Liver (tissue), 9 donors: Measurements from ENCODE around the gene MPP7. TPM values are rescaled to one million over a fixed set of nuclear protein-coding genes. Genes with fewer than 3 reads are reported as not detected.
A peak's percentile ranks its signal among the peaks of the same experiment; 100 is the strongest.

ENCODE experiments used
- DNase-seq: peaks from one replicate; pipeline ENCODE4 v3.0.0-alpha.2; 2017; ENCODE audit warnings: low spot score
- H3K27ac ChIP-seq, 2 donors: one replicate each; pipeline ENCODE4 v1.7.0; 2013; ENCODE audit warnings: inconsistent platforms in 2 of 2, low read length in 2 of 2, control low read depth in 1 of 2, low read depth in 1 of 2, mild to moderate bottlenecking in 1 of 2
- H3K27me3 ChIP-seq, 4 donors: one replicate each; pipeline versions ENCODE4 v1.6.1 to v1.7.0; 2013; ENCODE audit warnings: low read length in 3 of 4, inconsistent platforms in 1 of 4, mild to moderate bottlenecking in 1 of 4, moderate library complexity in 1 of 4; ENCODE audit not compliant: control insufficient read depth in 4 of 4, insufficient read depth in 4 of 4
- H3K36me3 ChIP-seq, 4 donors: one replicate each; pipeline versions ENCODE4 v1.6.1 to v1.7.0; 2013; ENCODE audit warnings: low read length in 3 of 4, mild to moderate bottlenecking in 3 of 4, low read depth in 1 of 4, moderate library complexity in 1 of 4; ENCODE audit not compliant: control insufficient read depth in 4 of 4, insufficient read depth in 3 of 4
- H3K4me1 ChIP-seq, 4 donors: one replicate each; pipeline versions ENCODE4 v1.6.1 to v1.7.0; 2013; ENCODE audit warnings: low read length in 3 of 4, mild to moderate bottlenecking in 3 of 4, moderate library complexity in 1 of 4; ENCODE audit not compliant: control insufficient read depth in 4 of 4, insufficient read depth in 4 of 4
- H3K4me3 ChIP-seq, 3 donors: one replicate each; pipeline versions ENCODE4 v1.6.1 to v1.7.0; 2013; ENCODE audit warnings: low read length in 3 of 3, control low read depth in 1 of 3, low read depth in 1 of 3, mild to moderate bottlenecking in 1 of 3
- H3K9ac ChIP-seq, 2 donors: one replicate each; pipeline ENCODE4 v1.7.0; 2013; ENCODE audit warnings: low read length in 2 of 2, mild to moderate bottlenecking in 2 of 2, moderate library complexity in 2 of 2, control low read depth in 1 of 2, low read depth in 1 of 2
- H3K9me3 ChIP-seq, 4 donors: one replicate each; pipeline versions ENCODE4 v1.6.1 to v1.7.0; 2013; ENCODE audit warnings: low read length in 3 of 4; ENCODE audit not compliant: control insufficient read depth in 4 of 4
- ATF3 ChIP-seq: IDR thresholded peaks from 2 replicates; pipeline ENCODE4 v1.6.1; 2016; ENCODE audit warnings: antibody characterized with exemption
- CTCF ChIP-seq: fragments of 150-350 bp; IDR thresholded peaks from 2 replicates; pipeline ENCODE4 v1.5.1; 2017; ENCODE audit warnings: improper control_type of control experiment, low read depth, low read length; ENCODE audit not compliant: missing input control
- EGR1 ChIP-seq, 2 donors: IDR thresholded peaks; 2 replicates each; pipeline ENCODE4 v1.6.1; 2016 to 2018; ENCODE audit warnings: antibody characterized with exemption in 2 of 2, low read depth in 2 of 2
- FOXA1 ChIP-seq: IDR thresholded peaks from 2 replicates; pipeline ENCODE4 v1.6.1; 2016; ENCODE audit warnings: antibody characterized with exemption
- FOXA2 ChIP-seq: IDR thresholded peaks from 2 replicates; pipeline ENCODE4 v1.6.1; 2016; ENCODE audit warnings: antibody characterized with exemption
- GABPA ChIP-seq, 2 donors: IDR thresholded peaks in 1 of 2; conservative IDR thresholded peaks in 1 of 2; 2 replicates each; pipeline ENCODE4 v1.6.1; 2016; ENCODE audit warnings: antibody characterized with exemption in 2 of 2, mild to moderate bottlenecking in 1 of 2, moderate library complexity in 1 of 2
- HNF4A ChIP-seq, 2 donors: conservative IDR thresholded peaks; 2 replicates each; pipeline ENCODE4 v1.6.1; 2016; ENCODE audit warnings: antibody characterized with exemption in 2 of 2, mild to moderate bottlenecking in 2 of 2
- HNF4G ChIP-seq: IDR thresholded peaks from 2 replicates; pipeline ENCODE4 v1.6.1; 2016; ENCODE audit warnings: antibody characterized with exemption
- JUND ChIP-seq, 2 donors: IDR thresholded peaks; 2 replicates each; pipeline ENCODE4 v1.6.1; 2016; ENCODE audit warnings: antibody characterized with exemption in 2 of 2
- MAX ChIP-seq: IDR thresholded peaks from 2 replicates; pipeline ENCODE4 v1.6.1; 2016; ENCODE audit warnings: antibody characterized with exemption
- NR2F2 ChIP-seq: IDR thresholded peaks from 2 replicates; pipeline ENCODE4 v1.6.1; 2016; ENCODE audit warnings: antibody characterized with exemption
- RAD21 ChIP-seq, 2 donors: IDR thresholded peaks; 2 replicates each; pipeline ENCODE4 v1.6.1; 2016; ENCODE audit warnings: antibody characterized with exemption in 2 of 2, mild to moderate bottlenecking in 2 of 2
- REST ChIP-seq: IDR thresholded peaks from 2 replicates; pipeline ENCODE4 v1.6.1; 2016; ENCODE audit warnings: antibody characterized with exemption, mild to moderate bottlenecking
- RXRA ChIP-seq, 2 donors: IDR thresholded peaks; 2 replicates each; pipeline ENCODE4 v1.6.1; 2017 to 2018; ENCODE audit warnings: antibody characterized with exemption in 2 of 2, mild to moderate bottlenecking in 1 of 2
- SP1 ChIP-seq: IDR thresholded peaks from 2 replicates; pipeline ENCODE4 v1.6.1; 2018; ENCODE audit warnings: antibody characterized with exemption, mild to moderate bottlenecking
- TAF1 ChIP-seq: conservative IDR thresholded peaks from 2 replicates; pipeline ENCODE4 v1.6.1; 2016; ENCODE audit warnings: antibody characterized with exemption, mild to moderate bottlenecking
- YY1 ChIP-seq: IDR thresholded peaks from 2 replicates; pipeline ENCODE4 v1.6.1; 2016; ENCODE audit warnings: antibody characterized with exemption, mild to moderate bottlenecking
- ZBTB33 ChIP-seq: IDR thresholded peaks from 2 replicates; pipeline ENCODE4 v1.6.1; 2016; ENCODE audit warnings: antibody characterized with exemption
- WGBS: extraction: QIAGEN DNeasy Blood & Tissue Kit; methylation state at CpG from one replicate; pipeline ENCODE4 v1.1.7; 2013; 5-methylcytosine and 5-hydroxymethylcytosine counted together
- polyA plus RNA-seq, 2 donors: library from polyadenylated mRNA; stranded (reverse) in 1 of 2; unstranded in 1 of 2; fragments of 200-250 nt in 1 of 2; fragments of >200 nt in 1 of 2; fragmentation: Nextera tagmentation in 1 of 2; extraction: Ambion mirVana in 1 of 2; gene quantifications; one replicate each; pipeline versions ENCODE4 v1.2.1 to v1.2.3, GENCODE V29; 2013 to 2015
- total RNA-seq, 2 donors: library from RNA; depleted of rRNA; stranded (reverse); fragments of >200 nt; gene quantifications; one replicate each; pipeline ENCODE4 v1.2.3, GENCODE V29; 2014
- donor health status: healthy.
- donor health status: healthy.
- donor health status: healthy.
- donor health status: healthy.
- donor health status: healthy.

The MPP7 gene
- total RNA-seq (1 to 10 TPM; 3.1 to 3.8 TPM), polyA plus RNA-seq (1 to 10 TPM in 1 of 2 donors, under 1 TPM in 1; 0.69 to 1.8 TPM)

- under 1% methylated on average over 80 of the region's 80 CpGs for WGBS
Measured at GRCh38 chr10:28302638-28303488, at the start of gene MPP7. Gene MPP7, minus strand, starts transcription at chr10:28303064. Its CDS starts 64,460 bp downstream, at chr10:28238604.

More at GRCh38 chr10:28302638-28303488, at the start of gene MPP7:
- H3K9ac ChIP-seq, result peak within 1 kb of the TSS; percentile 1 to 62
- H3K4me1 ChIP-seq, result peaks cover 0 to 17% (median 8%) of the 10 kb centered on the region in 4 donors
- H3K36me3 ChIP-seq, result no peaks in the 10 kb centered on the region
- H3K27ac ChIP-seq, result peak within 1 kb of the TSS; percentile 64 to 65
- H3K9me3 ChIP-seq, result no peaks in the 10 kb centered on the region
- no peaks in the 10 kb centered on the region for H3K27me3 ChIP-seq
- peak; percentile 96 for DNase-seq
- peak within 1 kb of the TSS; percentile 72 to 95 (median 78) for H3K4me3 ChIP-seq
- TF ChIP-seq ATF3 (no peak), RAD21 (IDR thresholded peaks at IDR 0.05) (peak; percentile 18 to 67), FOXA1 (no peak), HNF4A (conservative IDR thresholded peaks at IDR 0.05) (peak; percentile 21 to 30), HNF4G (no peak), RXRA (IDR thresholded peaks at IDR 0.05) (peak; percentile 30 to 44), TAF1 (peak; percentile 93), NR2F2 (no peak), SP1 (peak; percentile 99), REST (peak; percentile 54), YY1 (peak; percentile 59), GABPA (IDR thresholded peaks at IDR 0.05 in 1 of 2, conservative IDR thresholded peaks at IDR 0.05 in 1 of 2) (no peak), CTCF (peak; percentile 37), ZBTB33 (no peak), EGR1 (IDR thresholded peaks at IDR 0.05; ENCODE audit: low read depth in 2 of 2) (no peak), FOXA2 (no peak), JUND (IDR thresholded peaks at IDR 0.05) (peak in 1 of 2 donors; percentile 31), MAX (peak; percentile 27)
